Motor neuron (in vitro differentiated cells): Measurements from ENCODE around the gene ZNF254. TPM values are rescaled to one million over a fixed set of nuclear protein-coding genes. Genes with fewer than 3 reads are reported as not detected.
A peak's percentile ranks its signal among the peaks of the same experiment; 100 is the strongest.
"Not testable (repeated sequence)": the region's sequence is repeated elsewhere in the genome, so short reads cannot be mapped to it uniquely, and the experiment has no call there.

Experiments used
- ATAC-seq, 8 experiments: fragments of 200-7000 bp; cut with Tn5 transposase; replicated peaks in 6 of 8; 2 replicates each; pipeline ENCODE4 v1.8.0; 2021; ENCODE audit warnings: mild to moderate bottlenecking in 8 of 8, moderate library complexity in 8 of 8
- H3K27ac ChIP-seq, 2 donors: fragments of 250-450 bp; sonication (Bioruptor Pico); 2 replicates each; pipeline ENCODE4 v1.9.0; 2021; ENCODE audit warnings: antibody characterized with exemption in 2 of 2, mild to moderate bottlenecking in 2 of 2, moderate library complexity in 1 of 2
- H3K4me1 ChIP-seq, 2 donors: fragments of 250-450 bp; sonication (Bioruptor Pico); replicated peaks in 1 of 2; 2 replicates each; pipeline ENCODE4 v1.6.1; 2021; ENCODE audit warnings: antibody characterized with exemption in 2 of 2, mild to moderate bottlenecking in 2 of 2, moderate library complexity in 1 of 2
- H3K4me3 ChIP-seq, 5 donors: fragments of 250-450 bp; sonication (Bioruptor Pico); 2 replicates each; pipeline ENCODE4 v1.9.0; 2021; ENCODE audit warnings: antibody characterized with exemption in 5 of 5, mild to moderate bottlenecking in 5 of 5, moderate library complexity in 4 of 5
- WGBS, 10 experiments: fragments of 450-650 bp; shearing (Covaris generic); methylation state at CpG; one replicate each; pipeline ENCODE4 v1.0.0; 2022; 5-methylcytosine and 5-hydroxymethylcytosine counted together
- in situ Hi-C, 9 experiments: fragments of 400-800 bp; cut with MboI; loops; one replicate each; pipeline ENCODE4 v1.15.0; 2021; ENCODE audit warnings: low sequenced_read_pairs in 9 of 9, low pct_unique_long_range_greater_than_20kb in 2 of 9; ENCODE audit not compliant: unreplicated experiment in 9 of 9
- total RNA-seq, 8 experiments: library from RNA; unstranded; fragments of 300-600 nt; gene quantifications; 2 replicates each; pipeline versions ENCODE4 v1.2.3 to v1.2.4, GENCODE V29; 2022

The ZNF254 gene
- total RNA-seq: 10 to 100 TPM in 6 of 8 experiments, 1 to 10 TPM in 2; 3.3 to 45.3 (median 38.5) TPM

GRCh38 chr19:24086974-24087595 lies at the start of gene ZNF254:
Gene ZNF254 (plus strand): TSS chr19:24087187. CDS start chr19:24087308, 121 bp downstream.
- H3K27ac ChIP-seq: peak within 1 kb of the TSS; percentile 97 to 99
- peaks cover 12 to 13% of the 10 kb centered on the region in 2 donors for H3K4me1 ChIP-seq
- ATAC-seq: peak; percentile 98 to 99 (median 99)
- in situ Hi-C loops: no loop called here
- H3K4me3 ChIP-seq: peak within 1 kb of the TSS; percentile 56 to 94 (median 72)
- 0 to 40% (median 7%) methylated on average over 1 to 8 of the region's 23 CpGs; no CpG with 5 or more reads in 3 of the 10 experiments for WGBS, 10 experiments

- Histone ChIP-seq H3K4me1 (peaks cover 2 to 10% of the 10 kb centered on the region in 2 donors), H3K4me3 (no peak overlapping the region), H3K27ac (no peak overlapping the region)
- no peak for ATAC-seq
- in situ Hi-C loops: no loop called here
- 67 to 100% (median 94%) methylated on average over 1 to 3 of the region's 3 CpGs; no CpG with 5 or more reads in 4 of the 10 experiments for WGBS, 10 experiments
Measured at GRCh38 chr19:24040621-24041020, 46.4 kb upstream of the ZNF254 start.

GRCh38 chr19:24041326-24041725 lies 45.7 kb upstream of the ZNF254 start:
- H3K4me3 ChIP-seq, ATAC-seq, H3K27ac ChIP-seq, in situ Hi-C loops, H3K4me1 ChIP-seq: not testable (repeated sequence)
- no CpG with 5 or more reads among the region's 32 CpGs for WGBS, 10 experiments

- WGBS, 10 experiments: 86 to 100% (median 90%) methylated on average over 1 of the region's 1 CpG; no CpG with 5 or more reads in 1 of the 10 experiments
- Histone ChIP-seq H3K27ac (no peak overlapping the region), H3K4me1 (no peaks in the 10 kb centered on the region), H3K4me3 (no peak overlapping the region)
- in situ Hi-C loops: no loop called here
- ATAC-seq: no peak
Measured at GRCh38 chr19:24046550-24046949, 40.4 kb upstream of the ZNF254 start.

- no peaks in the 10 kb centered on the region for H3K4me1 ChIP-seq
- H3K4me3 ChIP-seq: no peak overlapping the region
- H3K27ac ChIP-seq: no peak overlapping the region
- in situ Hi-C loops: no loop called here
- 91 to 100% (median 100%) methylated on average over 1 to 9 of the region's 10 CpGs; no CpG with 5 or more reads in 3 of the 10 experiments for WGBS, 10 experiments
- no peak for ATAC-seq
Measured at GRCh38 chr19:24048261-24048660, 38.7 kb upstream of the ZNF254 start.

GRCh38 chr19:24049537-24049936 lies 37.5 kb upstream of the ZNF254 start:
- WGBS, 10 experiments: 100% methylated on average over 1 of the region's 1 CpG; no CpG with 5 or more reads in 8 of the 10 experiments
- Histone ChIP-seq H3K4me1 (no peaks in the 10 kb centered on the region), H3K4me3 (no peak overlapping the region), H3K27ac (no peak overlapping the region)
- ATAC-seq: no peak
- in situ Hi-C loops: no loop called here

GRCh38 chr19:24051516-24051915 lies 35.5 kb upstream of the ZNF254 start:
- H3K27ac ChIP-seq: no peak overlapping the region
- ATAC-seq: no peak
- in situ Hi-C loops: no loop called here
- no peak overlapping the region for H3K4me3 ChIP-seq
- WGBS, 10 experiments: 88 to 100% (median 100%) methylated on average over 1 to 2 of the region's 4 CpGs; no CpG with 5 or more reads in 2 of the 10 experiments
- H3K4me1 ChIP-seq: no peaks in the 10 kb centered on the region

GRCh38 chr19:24052811-24053210 lies 34.2 kb upstream of the ZNF254 start:
- 47 to 100% (median 55%) methylated on average over 1 to 3 of the region's 3 CpGs; no CpG with 5 or more reads in 5 of the 10 experiments for WGBS, 10 experiments
- in situ Hi-C loops: no loop called here
- Histone ChIP-seq H3K4me3 (no peak overlapping the region), H3K4me1 (no peaks in the 10 kb centered on the region), H3K27ac (no peak overlapping the region)
- no peak for ATAC-seq

GRCh38 chr19:24053601-24054000 lies 33.4 kb upstream of the ZNF254 start:
- no peak for ATAC-seq
- no peak overlapping the region for H3K27ac ChIP-seq
- in situ Hi-C loops: no loop called here
- H3K4me1 ChIP-seq: no peaks in the 10 kb centered on the region
- no peak overlapping the region for H3K4me3 ChIP-seq
- 81 to 100% (median 100%) methylated on average over 1 to 4 of the region's 4 CpGs; no CpG with 5 or more reads in 3 of the 10 experiments for WGBS, 10 experiments

GRCh38 chr19:24054044-24054935 lies 32.7 kb upstream of the ZNF254 start:
- H3K4me3 ChIP-seq: no peak overlapping the region
- no peak overlapping the region for H3K27ac ChIP-seq
- no peaks in the 10 kb centered on the region for H3K4me1 ChIP-seq
- ATAC-seq: peak in 3 of 8 experiments; percentile 30 to 88 (median 62)
- in situ Hi-C loops: no loop called here
- WGBS, 10 experiments: 0 to 100% (median 81%) methylated on average over 1 to 4 of the region's 5 CpGs; no CpG with 5 or more reads in 1 of the 10 experiments

- in situ Hi-C loops: no loop called here
- no peak overlapping the region for H3K27ac ChIP-seq
- WGBS, 10 experiments: 77 to 100% (median 100%) methylated on average over 1 to 3 of the region's 3 CpGs; no CpG with 5 or more reads in 6 of the 10 experiments
- H3K4me1 ChIP-seq: no peaks in the 10 kb centered on the region
- H3K4me3 ChIP-seq: no peak overlapping the region
- ATAC-seq: no peak
Measured at GRCh38 chr19:24055548-24055947, 31.4 kb upstream of the ZNF254 start.

- WGBS, 10 experiments: 42 to 100% (median 92%) methylated on average over 1 to 5 of the region's 5 CpGs; no CpG with 5 or more reads in 2 of the 10 experiments
- H3K4me3 ChIP-seq: no peak overlapping the region
- in situ Hi-C loops: no loop called here
- no peak overlapping the region for H3K27ac ChIP-seq
- no peak for ATAC-seq
- no peaks in the 10 kb centered on the region for H3K4me1 ChIP-seq
Measured at GRCh38 chr19:24057144-24057543, 29.8 kb upstream of the ZNF254 start.
